Colonic mucosa (tissue), 4 donors: Measurements from ENCODE around the gene SAMD3. TPM values are rescaled to one million over a fixed set of nuclear protein-coding genes. Genes with fewer than 3 reads are reported as not detected.

Source experiments
- DNase-seq: peaks from one replicate; pipeline ENCODE4 v3.0.0-alpha.2; 2020
- H3K27ac ChIP-seq: fragments of 200-600 bp; one replicate; pipeline ENCODE4 v1.8.0; 2021
- H3K27me3 ChIP-seq: fragments of 200-600 bp; one replicate; pipeline ENCODE4 v1.8.0; 2021
- H3K36me3 ChIP-seq: fragments of 200-600 bp; one replicate; pipeline ENCODE4 v1.8.0; 2021
- H3K4me1 ChIP-seq: fragments of 200-600 bp; one replicate; pipeline ENCODE4 v1.8.0; 2021; ENCODE audit warnings: mild to moderate bottlenecking
- H3K4me3 ChIP-seq: fragments of 200-600 bp; one replicate; pipeline ENCODE4 v1.8.0; 2021
- H3K9ac ChIP-seq, 2 donors: one replicate each; pipeline ENCODE4 v1.7.0; 2013; ENCODE audit warnings: control low read depth in 2 of 2, low read depth in 2 of 2, low read length in 2 of 2
- H3K9me3 ChIP-seq: fragments of 200-600 bp; one replicate; pipeline ENCODE4 v1.8.0; 2021
- CTCF ChIP-seq: fragments of 200-600 bp; IDR thresholded peaks from one replicate; pipeline ENCODE4 v1.8.0; 2022; ENCODE audit warnings: antibody characterized with exemption, mild to moderate bottlenecking
- intact Hi-C: fragments of 100-400 bp; cut with DNase I; formaldehyde crosslinking; loops from one replicate; pipeline ENCODE4 v1.14.1; 2022
- total RNA-seq, 2 donors: library from RNA; stranded (reverse); fragmentation: NEBNext Ultra II Directional in 1 of 2; extraction: Animal tissue kit (Norgen Biotek cat#: 25700) in 1 of 2; gene quantifications; one replicate each; pipeline ENCODE4 v1.2.1, GENCODE V29; 2021
- donor health status: healthy.
- donor health status: DM: no; HTN: no; CAD: no.
- donor health status: DM: no; HTN: no; CAD: no.

The SAMD3 gene
- total RNA-seq, 2 donors from 2014 or later = 1.7 to 5.1 TPM

- Histone ChIP-seq H3K27me3 (no peaks in the 10 kb centered on the region), H3K27ac (no peak overlapping the region), H3K9me3 (no peaks in the 10 kb centered on the region), H3K4me3 (no peak overlapping the region), H3K4me1 (peaks cover 4% of the 10 kb centered on the region), H3K9ac (no peak overlapping the region), H3K36me3 (no peaks in the 10 kb centered on the region)
- DNase-seq = no peak
- intact Hi-C loops = no loop called here
- no peak for TF ChIP-seq CTCF
Observed at GRCh38 chr6:130136798-130137197, 86.0 kb downstream of the SAMD3 start.

- peaks cover 4% of the 10 kb centered on the region for H3K4me1 ChIP-seq
- no peak overlapping the region for H3K9ac ChIP-seq
- no peaks in the 10 kb centered on the region for H3K36me3 ChIP-seq
- no peak overlapping the region for H3K4me3 ChIP-seq
- TF ChIP-seq CTCF = no peak
- intact Hi-C loops = no loop called here
- H3K9me3 ChIP-seq = no peaks in the 10 kb centered on the region
- DNase-seq = no peak
- no peaks in the 10 kb centered on the region for H3K27me3 ChIP-seq
- no peak overlapping the region for H3K27ac ChIP-seq
Observed at GRCh38 chr6:130134582-130134981, 88.2 kb downstream of the SAMD3 start.

- TF ChIP-seq CTCF = no peak
- no peaks in the 10 kb centered on the region for H3K27me3 ChIP-seq
- intact Hi-C loops = no loop called here
- H3K4me1 ChIP-seq = peaks cover 4% of the 10 kb centered on the region
- H3K27ac ChIP-seq = peak overlapping the region; percentile 68
- H3K36me3 ChIP-seq = no peaks in the 10 kb centered on the region
- H3K4me3 ChIP-seq = no peak overlapping the region
- peak; percentile 62 for DNase-seq
- no peaks in the 10 kb centered on the region for H3K9me3 ChIP-seq
- H3K9ac ChIP-seq = peak overlapping the region in 1 of 2 donors; percentile 14
Observed at GRCh38 chr6:130132286-130132701, 90.5 kb downstream of the SAMD3 start.

- no peak overlapping the region for H3K9ac ChIP-seq
- no peak for TF ChIP-seq CTCF
- peaks cover 4% of the 10 kb centered on the region for H3K4me1 ChIP-seq
- H3K36me3 ChIP-seq = no peaks in the 10 kb centered on the region
- no peak for DNase-seq
- H3K4me3 ChIP-seq = no peak overlapping the region
- no peaks in the 10 kb centered on the region for H3K27me3 ChIP-seq
- no peaks in the 10 kb centered on the region for H3K9me3 ChIP-seq
- no peak overlapping the region for H3K27ac ChIP-seq
- intact Hi-C loops = no loop called here
Observed at GRCh38 chr6:130129762-130130246, 92.9 kb downstream of the SAMD3 start.

GRCh38 chr6:130128326-130128725, 94.4 kb downstream of the SAMD3 start:
- no peak for TF ChIP-seq CTCF
- Histone ChIP-seq H3K4me1 (peaks cover 2% of the 10 kb centered on the region), H3K27ac (no peak overlapping the region), H3K9me3 (no peaks in the 10 kb centered on the region), H3K36me3 (no peaks in the 10 kb centered on the region), H3K4me3 (no peak overlapping the region), H3K27me3 (no peaks in the 10 kb centered on the region), H3K9ac (no peak overlapping the region)
- intact Hi-C loops = no loop called here
- no peak for DNase-seq
